ENCODE measurements around the gene HSPB9.

Gene HSPB9

GRCh38 chr17:42101513-42102292 lies 20.9 kb upstream of the HSPB9 start:
- no peaks in the 10 kb centered on the region for H3K79me2 ChIP-seq
- no peak overlapping the region for H3K27ac ChIP-seq
- H3K9ac ChIP-seq = no peak overlapping the region
- H3K27me3 ChIP-seq (ENCODE audit: control insufficient read depth, insufficient read depth, low read length) = no peaks in the 10 kb centered on the region
- peaks cover 3% of the 10 kb centered on the region for H3K4me1 ChIP-seq
- H3K4me2 ChIP-seq (ENCODE audit: low read length) = no peak overlapping the region
- TF ChIP-seq, protein P1, sequence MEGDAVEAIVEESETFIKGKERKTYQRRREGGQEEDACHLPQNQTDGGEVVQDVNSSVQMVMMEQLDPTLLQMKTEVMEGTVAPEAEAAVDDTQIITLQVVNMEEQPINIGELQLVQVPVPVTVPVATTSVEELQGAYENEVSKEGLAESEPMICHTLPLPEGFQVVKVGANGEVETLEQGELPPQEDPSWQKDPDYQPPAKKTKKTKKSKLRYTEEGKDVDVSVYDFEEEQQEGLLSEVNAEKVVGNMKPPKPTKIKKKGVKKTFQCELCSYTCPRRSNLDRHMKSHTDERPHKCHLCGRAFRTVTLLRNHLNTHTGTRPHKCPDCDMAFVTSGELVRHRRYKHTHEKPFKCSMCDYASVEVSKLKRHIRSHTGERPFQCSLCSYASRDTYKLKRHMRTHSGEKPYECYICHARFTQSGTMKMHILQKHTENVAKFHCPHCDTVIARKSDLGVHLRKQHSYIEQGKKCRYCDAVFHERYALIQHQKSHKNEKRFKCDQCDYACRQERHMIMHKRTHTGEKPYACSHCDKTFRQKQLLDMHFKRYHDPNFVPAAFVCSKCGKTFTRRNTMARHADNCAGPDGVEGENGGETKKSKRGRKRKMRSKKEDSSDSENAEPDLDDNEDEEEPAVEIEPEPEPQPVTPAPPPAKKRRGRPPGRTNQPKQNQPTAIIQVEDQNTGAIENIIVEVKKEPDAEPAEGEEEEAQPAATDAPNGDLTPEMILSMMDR (IDR thresholded peaks at IDR 0.05) = peak; percentile 49
- H3K36me3 ChIP-seq (ENCODE audit: control insufficient read depth, insufficient read depth, low read length) = no peaks in the 10 kb centered on the region
- no peak overlapping the region for H2AFZ ChIP-seq
- H3K9me3 ChIP-seq (ENCODE audit: control insufficient read depth, low read length) = no peaks in the 10 kb centered on the region
- H3K4me3 ChIP-seq (ENCODE audit: low read depth, low read length) = no peak overlapping the region

GRCh38 chr17:42103221-42103954 lies 19.2 kb upstream of the HSPB9 start:
- Histone ChIP-seq H3K4me2 (ENCODE audit: low read length) (no peak overlapping the region), H3K9me3 (ENCODE audit: control insufficient read depth, low read length) (no peaks in the 10 kb centered on the region), H3K79me2 (no peaks in the 10 kb centered on the region), H3K27me3 (ENCODE audit: control insufficient read depth, insufficient read depth, low read length) (no peaks in the 10 kb centered on the region), H3K4me3 (ENCODE audit: low read depth, low read length) (no peak overlapping the region), H3K4me1 (no peaks in the 10 kb centered on the region), H2AFZ (no peak overlapping the region), H3K36me3 (ENCODE audit: control insufficient read depth, insufficient read depth, low read length) (no peaks in the 10 kb centered on the region), H3K9ac (no peak overlapping the region), H3K27ac (no peak overlapping the region)
- TF ChIP-seq, protein P1 (IDR thresholded peaks at IDR 0.05) = no peak

DNA sequence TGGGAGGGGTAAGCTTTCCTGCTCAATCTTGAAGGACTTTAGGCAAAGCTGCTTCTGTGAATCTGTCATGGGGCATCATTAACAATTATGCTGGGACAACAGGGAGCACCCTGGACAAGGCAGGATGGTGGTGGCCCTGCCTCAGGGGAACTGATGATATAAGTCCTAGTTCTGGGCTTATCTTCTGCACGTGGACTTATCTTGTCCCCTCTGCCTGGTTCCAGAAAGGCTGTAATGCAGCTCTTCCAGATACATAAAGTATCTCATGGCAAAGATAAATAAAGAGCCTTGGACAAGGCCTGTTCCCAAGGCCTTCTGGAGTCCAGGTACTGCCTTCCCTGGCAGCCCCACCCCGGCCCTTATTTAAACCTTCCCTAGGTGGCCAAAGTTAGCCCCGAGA lies 18.3 kb upstream of the HSPB9 start:
- H3K9ac ChIP-seq = no peak overlapping the region
- TF ChIP-seq, protein P1 (IDR thresholded peaks at IDR 0.05) = no peak
- H3K27ac ChIP-seq = no peak overlapping the region
- no peak overlapping the region for H3K4me2 ChIP-seq (ENCODE audit: low read length)
- H2AFZ ChIP-seq = no peak overlapping the region
- no peaks in the 10 kb centered on the region for H3K36me3 ChIP-seq (ENCODE audit: control insufficient read depth, insufficient read depth, low read length)
- no peak overlapping the region for H3K4me3 ChIP-seq (ENCODE audit: low read depth, low read length)
- no peaks in the 10 kb centered on the region for H3K9me3 ChIP-seq (ENCODE audit: control insufficient read depth, low read length)
- H3K27me3 ChIP-seq (ENCODE audit: control insufficient read depth, insufficient read depth, low read length) = no peaks in the 10 kb centered on the region
- H3K79me2 ChIP-seq = no peaks in the 10 kb centered on the region
- no peaks in the 10 kb centered on the region for H3K4me1 ChIP-seq

DNA sequence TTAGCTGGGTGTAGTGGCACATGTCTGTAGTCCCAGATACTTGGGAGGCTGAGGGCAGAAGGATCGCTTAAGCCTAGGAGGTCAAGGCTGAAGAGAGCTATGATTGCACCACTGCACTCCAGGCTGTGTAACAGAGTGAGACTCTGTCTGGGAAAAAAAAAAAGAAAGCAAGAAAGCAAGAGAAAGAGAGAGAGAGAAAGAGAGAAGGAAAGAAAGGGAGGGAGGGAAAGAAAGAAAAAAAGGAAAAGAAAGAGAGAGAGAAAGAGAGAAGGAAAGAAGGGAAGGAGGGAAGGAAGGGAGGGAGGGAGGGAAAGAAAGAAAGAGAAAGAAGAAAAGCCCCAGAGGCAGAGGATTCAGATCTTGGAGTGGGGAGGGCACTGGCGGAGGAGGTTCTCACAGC lies 16.6 kb upstream of the HSPB9 start:
- Histone ChIP-seq H3K36me3 (ENCODE audit: control insufficient read depth, insufficient read depth, low read length) (no peaks in the 10 kb centered on the region), H3K27me3 (ENCODE audit: control insufficient read depth, insufficient read depth, low read length) (no peaks in the 10 kb centered on the region), H3K79me2 (no peaks in the 10 kb centered on the region), H3K9ac (no peak overlapping the region), H3K4me1 (no peaks in the 10 kb centered on the region), H3K4me3 (ENCODE audit: low read depth, low read length) (no peak overlapping the region), H3K27ac (no peak overlapping the region), H3K9me3 (ENCODE audit: control insufficient read depth, low read length) (no peaks in the 10 kb centered on the region), H2AFZ (no peak overlapping the region), H3K4me2 (ENCODE audit: low read length) (no peak overlapping the region)
- TF ChIP-seq, protein P1 (IDR thresholded peaks at IDR 0.05) = no peak

Measured in parathyroid adenoma (tissue), 2 donors.